ENCODE data around the gene NXNL2.

NXNL2 gene

GRCh38 chr9:88586452-88586851 is 51.5 kb downstream of the NXNL2 start:
- Histone ChIP-seq H4K8ac (ENCODE audit: low read depth, low read length) (no peak overlapping the region), H4K12ac (ENCODE audit: low read depth, low read length) (no peak overlapping the region), H3K9ac (ENCODE audit: low read length) (no peak overlapping the region), H3K4ac (ENCODE audit: low read depth, low read length) (no peak overlapping the region), H2BK120ac (ENCODE audit: insufficient read depth, low read length, poor library complexity) (no peak overlapping the region), H2BK12ac (ENCODE audit: low read length) (no peak overlapping the region), H3K9me3 (ENCODE audit: insufficient read depth, low read depth, low read length) (no peaks in the 10 kb centered on the region), H3K36me3 (ENCODE audit: control insufficient read depth in 1 of 2, insufficient read depth in 2 of 2, low read length in 2 of 2) (no peaks in the 10 kb centered on the region), H2AK5ac (ENCODE audit: low read length) (no peak overlapping the region), H3K23ac (ENCODE audit: low read length) (no peak overlapping the region), H3K27ac (ENCODE audit: low read depth, low read length) (no peak overlapping the region), H2AFZ (ENCODE audit: insufficient read depth, low read length, poor library complexity) (no peak overlapping the region), H3K79me2 (ENCODE audit: control insufficient read depth, insufficient read depth, low read length, poor library complexity) (no peaks in the 10 kb centered on the region), H2BK5ac (ENCODE audit: low read depth, low read length, poor library complexity) (no peak overlapping the region), H3K4me3 (ENCODE audit: low read depth, low read length) (no peak overlapping the region), H3K14ac (ENCODE audit: low read length) (no peak overlapping the region), H3K4me1 (ENCODE audit: control insufficient read depth in 1 of 2, insufficient read depth in 2 of 2, low read length in 2 of 2) (no peaks in the 10 kb centered on the region), H4K91ac (ENCODE audit: low read depth, low read length) (no peak overlapping the region), H3K4me2 (ENCODE audit: low read length) (no peak overlapping the region), H3K79me1 (ENCODE audit: low read length) (no peaks in the 10 kb centered on the region), H3K18ac (ENCODE audit: low read length) (no peak overlapping the region), H3K27me3 (ENCODE audit: insufficient read depth, low read length) (no peaks in the 10 kb centered on the region)
- peak; percentile 47 to 72 for DNase-seq
- WGBS (ENCODE audit: extremely low coverage, insufficient coverage, insufficient read length) = no CpG with 5 or more reads among the region's 3 CpGs

- no peaks in the 10 kb centered on the region for H3K4me1 ChIP-seq (ENCODE audit: control insufficient read depth in 1 of 2, insufficient read depth in 2 of 2, low read length in 2 of 2)
- no peak overlapping the region for H2AFZ ChIP-seq (ENCODE audit: insufficient read depth, low read length, poor library complexity)
- H4K91ac ChIP-seq (ENCODE audit: low read depth, low read length) = no peak overlapping the region
- H3K4ac ChIP-seq (ENCODE audit: low read depth, low read length) = no peak overlapping the region
- H3K27ac ChIP-seq (ENCODE audit: low read depth, low read length) = no peak overlapping the region
- no peak overlapping the region for H2BK5ac ChIP-seq (ENCODE audit: low read depth, low read length, poor library complexity)
- H3K14ac ChIP-seq (ENCODE audit: low read length) = no peak overlapping the region
- H2AK5ac ChIP-seq (ENCODE audit: low read length) = no peak overlapping the region
- no peak overlapping the region for H3K4me2 ChIP-seq (ENCODE audit: low read length)
- no peak overlapping the region for H3K23ac ChIP-seq (ENCODE audit: low read length)
- no peaks in the 10 kb centered on the region for H3K79me2 ChIP-seq (ENCODE audit: control insufficient read depth, insufficient read depth, low read length, poor library complexity)
- DNase-seq = no peak
- WGBS (ENCODE audit: extremely low coverage, insufficient coverage, insufficient read length) = no CpG with 5 or more reads among the region's 3 CpGs
- H3K36me3 ChIP-seq (ENCODE audit: control insufficient read depth in 1 of 2, insufficient read depth in 2 of 2, low read length in 2 of 2) = no peaks in the 10 kb centered on the region
- no peaks in the 10 kb centered on the region for H3K9me3 ChIP-seq (ENCODE audit: insufficient read depth, low read depth, low read length)
- no peak overlapping the region for H3K4me3 ChIP-seq (ENCODE audit: low read depth, low read length)
- no peak overlapping the region for H3K9ac ChIP-seq (ENCODE audit: low read length)
- no peaks in the 10 kb centered on the region for H3K27me3 ChIP-seq (ENCODE audit: insufficient read depth, low read length)
- no peak overlapping the region for H4K8ac ChIP-seq (ENCODE audit: low read depth, low read length)
- no peaks in the 10 kb centered on the region for H3K79me1 ChIP-seq (ENCODE audit: low read length)
- no peak overlapping the region for H3K18ac ChIP-seq (ENCODE audit: low read length)
- H4K12ac ChIP-seq (ENCODE audit: low read depth, low read length) = no peak overlapping the region
- H2BK12ac ChIP-seq (ENCODE audit: low read length) = no peak overlapping the region
- H2BK120ac ChIP-seq (ENCODE audit: insufficient read depth, low read length, poor library complexity) = no peak overlapping the region
Measured at GRCh38 chr9:88587182-88587581, 52.2 kb downstream of the NXNL2 start.

GRCh38 chr9:88587885-88588649 is 53.1 kb downstream of the NXNL2 start:
- Histone ChIP-seq H2BK5ac (ENCODE audit: low read depth, low read length, poor library complexity) (no peak overlapping the region), H2BK12ac (ENCODE audit: low read length) (no peak overlapping the region), H4K91ac (ENCODE audit: low read depth, low read length) (no peak overlapping the region), H3K4me2 (ENCODE audit: low read length) (no peak overlapping the region), H3K9me3 (ENCODE audit: insufficient read depth, low read depth, low read length) (no peaks in the 10 kb centered on the region), H2BK120ac (ENCODE audit: insufficient read depth, low read length, poor library complexity) (no peak overlapping the region), H3K27ac (ENCODE audit: low read depth, low read length) (no peak overlapping the region), H3K4me1 (ENCODE audit: control insufficient read depth in 1 of 2, insufficient read depth in 2 of 2, low read length in 2 of 2) (no peaks in the 10 kb centered on the region), H3K4me3 (ENCODE audit: low read depth, low read length) (no peak overlapping the region), H3K4ac (ENCODE audit: low read depth, low read length) (no peak overlapping the region), H3K27me3 (ENCODE audit: insufficient read depth, low read length) (no peaks in the 10 kb centered on the region), H4K8ac (ENCODE audit: low read depth, low read length) (no peak overlapping the region), H3K9ac (ENCODE audit: low read length) (no peak overlapping the region), H2AFZ (ENCODE audit: insufficient read depth, low read length, poor library complexity) (no peak overlapping the region), H4K12ac (ENCODE audit: low read depth, low read length) (no peak overlapping the region), H3K79me2 (ENCODE audit: control insufficient read depth, insufficient read depth, low read length, poor library complexity) (no peaks in the 10 kb centered on the region), H2AK5ac (ENCODE audit: low read length) (no peak overlapping the region), H3K79me1 (ENCODE audit: low read length) (no peaks in the 10 kb centered on the region), H3K18ac (ENCODE audit: low read length) (no peak overlapping the region), H3K36me3 (ENCODE audit: control insufficient read depth in 1 of 2, insufficient read depth in 2 of 2, low read length in 2 of 2) (no peaks in the 10 kb centered on the region), H3K23ac (ENCODE audit: low read length) (no peak overlapping the region), H3K14ac (ENCODE audit: low read length) (no peak overlapping the region)
- no peak for DNase-seq
- WGBS (ENCODE audit: extremely low coverage, insufficient coverage, insufficient read length) = no CpG with 5 or more reads among the region's 9 CpGs

GRCh38 chr9:88589656-88590055 is 54.7 kb downstream of the NXNL2 start:
- Histone ChIP-seq H3K27me3 (ENCODE audit: insufficient read depth, low read length) (no peaks in the 10 kb centered on the region), H3K9ac (ENCODE audit: low read length) (no peak overlapping the region), H3K79me2 (ENCODE audit: control insufficient read depth, insufficient read depth, low read length, poor library complexity) (no peaks in the 10 kb centered on the region), H4K8ac (ENCODE audit: low read depth, low read length) (no peak overlapping the region), H2AK5ac (ENCODE audit: low read length) (no peak overlapping the region), H2BK12ac (ENCODE audit: low read length) (no peak overlapping the region), H3K14ac (ENCODE audit: low read length) (no peak overlapping the region), H3K27ac (ENCODE audit: low read depth, low read length) (no peak overlapping the region), H2BK5ac (ENCODE audit: low read depth, low read length, poor library complexity) (no peak overlapping the region), H3K4me1 (ENCODE audit: control insufficient read depth in 1 of 2, insufficient read depth in 2 of 2, low read length in 2 of 2) (no peaks in the 10 kb centered on the region), H3K23ac (ENCODE audit: low read length) (no peak overlapping the region), H3K79me1 (ENCODE audit: low read length) (no peaks in the 10 kb centered on the region), H3K36me3 (ENCODE audit: control insufficient read depth in 1 of 2, insufficient read depth in 2 of 2, low read length in 2 of 2) (no peaks in the 10 kb centered on the region), H3K18ac (ENCODE audit: low read length) (no peak overlapping the region), H3K4ac (ENCODE audit: low read depth, low read length) (no peak overlapping the region), H4K12ac (ENCODE audit: low read depth, low read length) (no peak overlapping the region), H3K4me2 (ENCODE audit: low read length) (no peak overlapping the region), H2BK120ac (ENCODE audit: insufficient read depth, low read length, poor library complexity) (no peak overlapping the region), H3K4me3 (ENCODE audit: low read depth, low read length) (no peak overlapping the region), H3K9me3 (ENCODE audit: insufficient read depth, low read depth, low read length) (no peaks in the 10 kb centered on the region), H4K91ac (ENCODE audit: low read depth, low read length) (no peak overlapping the region), H2AFZ (ENCODE audit: insufficient read depth, low read length, poor library complexity) (no peak overlapping the region)
- WGBS (ENCODE audit: extremely low coverage, insufficient coverage, insufficient read length) = no CpG with 5 or more reads among the region's 3 CpGs
- no peak for DNase-seq
